Measurements from ENCODE around the gene KLK15. TPM values are rescaled to one million over a fixed set of nuclear protein-coding genes. Genes with fewer than 3 reads are reported as not detected.

KLK15 gene
- total RNA-seq, 2 donors from 2014 or later: not detected

GRCh38 chr19:50820086-50820485, 13.3 kb downstream of the KLK15 start:
- H3K27ac ChIP-seq: no peak overlapping the region
- no peaks in the 10 kb centered on the region for H3K36me3 ChIP-seq
- peaks cover 0 to 21% of the 10 kb centered on the region in 2 donors for H3K4me1 ChIP-seq
- no peak for TF ChIP-seq CTCF (IDR thresholded peaks at IDR 0.05)
- no peak for DNase-seq (ENCODE audit: low spot score)
- no peaks in the 10 kb centered on the region for H3K9me3 ChIP-seq
- peaks cover 9 to 33% of the 10 kb centered on the region in 2 donors for H3K27me3 ChIP-seq
- H3K4me3 ChIP-seq: no peak overlapping the region

GRCh38 chr19:50819636-50820035, 13.7 kb downstream of the KLK15 start:
- Histone ChIP-seq H3K4me3 (no peak overlapping the region), H3K27ac (no peak overlapping the region), H3K4me1 (peaks cover 0 to 21% of the 10 kb centered on the region in 2 donors), H3K27me3 (peaks cover 9 to 33% of the 10 kb centered on the region in 2 donors), H3K36me3 (no peaks in the 10 kb centered on the region), H3K9me3 (no peaks in the 10 kb centered on the region)
- TF ChIP-seq CTCF (IDR thresholded peaks at IDR 0.05): no peak
- DNase-seq (ENCODE audit: low spot score): no peak

GRCh38 chr19:50818859-50819472, 14.4 kb downstream of the KLK15 start:
- Histone ChIP-seq H3K27me3 (peaks cover 9 to 33% of the 10 kb centered on the region in 2 donors), H3K4me1 (peaks cover 0 to 21% of the 10 kb centered on the region in 2 donors), H3K27ac (no peak overlapping the region), H3K9me3 (no peaks in the 10 kb centered on the region), H3K36me3 (no peaks in the 10 kb centered on the region), H3K4me3 (no peak overlapping the region)
- DNase-seq (ENCODE audit: low spot score): no peak
- TF ChIP-seq CTCF (IDR thresholded peaks at IDR 0.05): no peak

- no peak for TF ChIP-seq CTCF (IDR thresholded peaks at IDR 0.05)
- H3K4me3 ChIP-seq: peak overlapping the region in 1 of 2 donors; percentile 31
- H3K9me3 ChIP-seq: no peaks in the 10 kb centered on the region
- peaks cover 0 to 21% of the 10 kb centered on the region in 2 donors for H3K4me1 ChIP-seq
- DNase-seq (ENCODE audit: low spot score): no peak
- H3K36me3 ChIP-seq: no peaks in the 10 kb centered on the region
- H3K27ac ChIP-seq: no peak overlapping the region
- peaks cover 9 to 33% of the 10 kb centered on the region in 2 donors for H3K27me3 ChIP-seq
These were observed 15.2 kb downstream of the KLK15 start for GRCh38 chr19:50817941-50818858.

GRCh38 chr19:50815439-50815838, 17.9 kb downstream of the KLK15 start:
- H3K36me3 ChIP-seq: no peaks in the 10 kb centered on the region
- no peak overlapping the region for H3K4me3 ChIP-seq
- H3K27me3 ChIP-seq: peaks cover 5 to 24% of the 10 kb centered on the region in 2 donors
- no peak for TF ChIP-seq CTCF (IDR thresholded peaks at IDR 0.05)
- peaks cover 0 to 12% of the 10 kb centered on the region in 2 donors for H3K4me1 ChIP-seq
- no peak for DNase-seq (ENCODE audit: low spot score)
- H3K27ac ChIP-seq: no peak overlapping the region
- no peaks in the 10 kb centered on the region for H3K9me3 ChIP-seq
